Tongue (tissue), 2 donors: Measurements from ENCODE around the gene PTPN12. TPM values are rescaled to one million over a fixed set of nuclear protein-coding genes. Genes with fewer than 3 reads are reported as not detected.

Experiments
- DNase-seq: peaks from one replicate; pipeline ENCODE4 v3.0.0-alpha.2; 2015
- total RNA-seq: library from RNA; depleted of rRNA; stranded (reverse); fragments of >200 nt; gene quantifications from one replicate; pipeline ENCODE4 v1.2.3, GENCODE V29; 2014

The PTPN12 gene
- total RNA-seq, 1 donor from 2014 or later = 78.8 TPM

DNA sequence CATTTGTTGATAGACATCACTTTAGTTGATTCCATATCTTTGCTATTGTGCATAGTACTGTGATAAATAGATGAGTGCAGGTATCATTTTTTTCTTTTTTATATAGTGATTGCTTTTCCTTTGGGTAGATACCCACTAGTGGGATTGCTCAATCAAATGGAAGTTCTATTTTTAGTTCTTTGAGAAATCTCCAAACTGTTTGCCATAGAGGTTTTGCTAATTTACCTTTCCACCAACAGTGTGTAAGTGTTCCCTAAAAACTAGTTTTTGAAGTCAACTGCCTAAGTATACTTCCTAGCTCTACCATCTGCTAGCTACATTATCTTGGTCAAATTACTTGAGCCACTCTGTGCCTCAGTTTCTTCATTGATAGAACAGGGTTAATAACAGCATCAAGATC lies 127.6 kb downstream of the PTPN12 start:
- no peak for DNase-seq

DNA sequence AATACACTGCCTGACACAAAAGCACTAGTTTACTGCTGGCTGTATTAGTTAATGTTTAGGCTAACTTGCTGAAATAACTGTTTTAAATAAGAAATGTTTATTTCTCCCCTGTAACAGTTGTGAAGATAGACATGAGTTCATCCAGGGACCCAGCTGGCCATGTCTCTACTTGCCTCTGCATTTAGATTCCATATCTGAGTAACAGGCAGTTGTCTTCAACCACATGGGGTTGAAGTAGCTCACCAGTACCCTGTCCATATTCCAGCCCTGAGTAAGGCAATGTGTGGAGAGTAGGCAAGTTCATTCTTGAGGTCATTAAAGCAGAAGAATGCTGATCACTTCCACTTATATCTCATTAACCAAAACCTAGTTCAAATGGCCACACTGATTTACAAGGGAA lies 128.1 kb downstream of the PTPN12 start:
- DNase-seq = no peak

DNA sequence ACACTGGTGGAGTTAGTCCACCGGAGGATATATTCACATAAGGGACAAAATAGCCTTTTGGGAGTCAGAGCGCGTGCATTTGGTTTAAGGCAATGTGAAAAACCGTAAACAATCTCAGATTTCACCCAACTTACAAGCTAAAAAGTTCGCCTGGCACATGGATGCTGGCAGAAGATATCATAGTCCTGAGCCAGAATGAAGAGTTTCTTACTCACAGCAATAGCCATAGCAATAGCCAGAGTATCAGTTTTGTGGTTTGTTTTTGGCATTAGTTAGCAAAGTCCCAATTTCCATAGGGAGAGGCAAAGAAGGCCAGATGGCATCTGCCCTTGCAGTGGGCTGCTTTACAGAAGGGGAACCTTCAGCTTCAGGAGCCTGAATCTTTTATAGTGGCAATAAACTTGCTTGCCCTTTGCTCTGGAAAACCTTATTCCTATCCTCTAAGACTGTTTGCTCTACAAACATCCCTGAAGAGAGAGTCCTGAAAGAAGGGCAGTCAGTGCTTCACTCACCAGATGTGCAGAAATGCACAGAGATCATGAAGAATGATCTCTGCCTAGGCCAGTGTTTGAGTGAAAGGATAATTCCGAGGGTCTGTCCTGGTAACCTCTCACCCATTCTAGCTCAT lies 130.5 kb downstream of the PTPN12 start:
- DNase-seq = peak; percentile 53

DNA sequence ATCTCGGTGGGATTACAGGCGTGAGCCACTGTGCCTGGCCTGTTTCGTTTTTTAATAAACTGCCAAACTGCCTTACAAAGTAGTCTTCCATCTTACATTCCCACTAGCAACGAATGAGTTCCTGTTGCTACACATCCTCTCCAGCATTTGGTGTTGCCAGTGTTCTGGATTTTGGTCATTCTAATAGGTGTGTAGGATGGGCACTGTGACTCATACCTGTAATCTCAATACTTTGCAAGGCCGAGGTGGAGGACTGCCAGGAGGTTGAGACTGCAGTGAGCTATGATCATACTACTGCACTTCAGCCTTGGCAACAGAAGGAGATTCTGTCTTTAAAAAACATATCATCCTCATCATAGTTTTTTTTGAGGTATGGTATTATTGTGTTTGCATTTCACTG lies 137.8 kb downstream of the PTPN12 start:
- DNase-seq = no peak

DNA sequence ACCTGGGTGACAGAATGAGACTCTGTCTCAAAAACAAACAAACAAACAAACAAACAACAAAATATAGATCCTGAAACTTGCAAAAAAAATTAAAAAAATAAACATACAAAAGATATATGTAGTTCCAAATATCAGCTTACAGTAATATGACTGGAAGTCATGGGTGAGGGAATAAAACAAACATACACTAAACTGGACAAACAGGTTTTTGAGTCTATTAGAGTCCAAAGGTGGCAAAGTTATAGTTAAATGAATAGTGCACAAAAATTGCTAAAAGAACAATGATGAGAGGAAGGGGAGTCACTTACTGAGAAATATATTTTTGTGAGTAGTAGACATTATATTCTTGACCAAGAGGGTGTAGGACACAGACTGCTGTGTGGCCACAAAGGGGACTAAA lies 142.5 kb downstream of the PTPN12 start:
- DNase-seq = no peak

DNA sequence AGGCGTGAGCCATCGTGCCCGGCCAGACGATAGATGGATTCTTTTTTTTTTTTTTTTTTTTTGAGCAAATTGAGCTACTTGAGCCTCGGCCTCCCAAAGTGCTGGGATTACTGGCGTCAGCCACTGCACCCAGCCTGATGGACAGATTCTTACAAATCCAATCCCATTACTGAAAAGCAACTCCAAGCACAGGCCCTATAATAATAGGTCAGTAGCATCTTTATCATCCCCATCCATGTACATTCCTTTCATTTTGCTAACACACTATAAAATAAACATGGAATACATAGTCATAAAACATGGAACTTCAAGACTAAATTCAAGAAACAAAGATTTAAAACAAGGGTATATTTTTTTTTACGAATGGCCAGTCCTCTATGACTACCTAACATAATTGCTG lies 143.2 kb downstream of the PTPN12 start:
- DNase-seq = no peak

DNA sequence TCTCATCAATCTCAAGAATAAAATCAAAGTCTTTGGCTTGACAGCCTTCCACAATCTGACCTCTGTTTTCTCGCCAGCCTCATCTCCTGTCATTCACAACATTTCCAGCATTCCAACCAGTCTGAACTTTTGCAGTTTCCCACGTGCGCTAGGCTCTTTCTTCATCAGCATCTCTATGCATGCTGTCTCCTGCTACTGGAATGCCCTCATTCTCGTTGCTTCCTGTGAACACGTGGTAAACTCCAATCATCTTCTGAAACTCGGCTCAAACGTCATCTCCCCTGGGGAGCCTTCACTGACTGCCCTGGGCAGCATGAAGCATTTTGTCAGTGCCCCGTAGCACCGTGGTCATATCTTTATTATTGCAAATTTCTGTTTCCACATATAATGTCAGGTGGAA lies 146.9 kb downstream of the PTPN12 start:
- peak; percentile 40 for DNase-seq

DNA sequence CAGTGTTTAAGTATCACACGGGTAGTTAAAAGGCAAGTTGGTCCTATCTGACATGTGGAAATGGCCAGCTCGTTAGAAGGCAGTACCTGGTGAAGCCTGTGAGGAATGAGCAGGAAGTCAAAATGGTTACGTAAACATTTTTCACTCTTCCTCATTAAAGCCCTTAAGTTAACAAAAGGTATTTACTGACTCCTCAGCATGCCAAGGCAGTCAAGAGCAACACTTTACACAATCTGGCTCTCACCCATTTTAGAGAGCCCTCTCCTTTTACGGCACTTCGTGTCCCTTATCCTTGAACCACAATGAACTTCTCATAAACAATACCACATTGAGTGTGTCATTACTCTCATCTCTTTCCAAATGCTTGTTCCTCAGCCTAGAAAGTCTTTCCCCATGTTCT lies 148.1 kb downstream of the PTPN12 start:
- no peak for DNase-seq

DNA sequence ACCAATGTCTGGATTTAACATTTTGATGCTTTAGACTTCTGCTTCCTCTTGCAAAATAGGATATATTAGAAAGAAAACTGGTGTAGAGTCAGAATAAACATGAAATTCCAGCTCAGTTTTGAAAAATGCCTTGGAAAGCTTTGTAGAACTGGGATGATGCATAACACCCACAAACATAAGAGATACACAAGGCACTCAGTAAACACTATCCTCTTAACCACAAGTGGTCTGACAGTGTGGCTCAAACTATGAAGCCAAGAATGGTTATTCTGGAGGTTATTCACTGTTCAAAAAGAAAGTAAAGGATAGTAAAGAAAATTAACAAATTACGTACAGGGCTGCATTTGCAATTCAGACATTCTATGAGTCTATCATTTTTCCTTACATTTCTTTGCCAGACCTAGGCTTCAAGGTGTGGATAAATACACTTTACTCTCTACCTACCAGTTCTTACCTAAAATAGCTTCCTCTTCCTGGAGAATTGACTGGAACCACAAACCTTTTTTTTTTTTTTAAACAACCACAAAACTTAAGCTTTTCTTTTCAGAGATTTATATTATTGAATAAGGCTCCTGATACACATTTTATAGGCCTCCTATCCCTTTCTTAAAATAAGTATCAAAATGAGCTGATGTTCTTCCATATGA lies 150.1 kb downstream of the PTPN12 start:
- no peak for DNase-seq

DNA sequence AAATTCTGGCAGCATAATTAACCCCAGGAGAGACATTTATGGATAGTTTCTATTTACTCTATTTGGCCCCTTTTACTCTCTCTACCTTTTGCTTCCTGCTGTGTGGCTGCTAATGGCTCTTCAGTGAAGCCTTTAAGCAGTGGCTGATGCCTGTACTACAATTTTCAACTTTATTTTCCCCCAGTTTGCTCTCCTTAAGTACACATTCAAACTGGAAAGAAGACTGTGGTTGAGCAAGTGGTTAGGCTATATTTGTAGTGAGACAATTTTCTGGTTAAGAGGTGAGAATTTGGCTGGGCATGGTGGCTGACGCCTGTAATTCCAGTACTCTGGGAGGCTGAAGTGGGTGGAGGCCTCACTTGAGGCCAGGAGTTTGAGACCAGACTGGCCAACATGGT lies 150.7 kb downstream of the PTPN12 start:
- DNase-seq = no peak

Other genes starting within 250 kb of the PTPN12 start
- 4.4 TPM for gene GSAP, start 120.9 kb upstream of the PTPN12 start, total RNA-seq
- 38.7 TPM for gene RSBN1L, start 159.2 kb downstream of the PTPN12 start, total RNA-seq